Colon (tissue), 2 donors: ENCODE data around the gene MITF.
"Not testable (repeated sequence)": the region's sequence is repeated elsewhere in the genome, so short reads cannot be mapped to it uniquely, and the experiment has no call there.

Experiments
- FAIRE-seq: peaks from 2 replicates; lab custom pipeline; 2012; peaks lifted over from hg19 to GRCh38; lab: Jason Lieb, UNC
- donor health status: control.
- donor health status: control.

The MITF gene

GRCh38 chr3:69872783-69873378, 133.6 kb downstream of the MITF start:
- no peak for FAIRE-seq

DNA sequence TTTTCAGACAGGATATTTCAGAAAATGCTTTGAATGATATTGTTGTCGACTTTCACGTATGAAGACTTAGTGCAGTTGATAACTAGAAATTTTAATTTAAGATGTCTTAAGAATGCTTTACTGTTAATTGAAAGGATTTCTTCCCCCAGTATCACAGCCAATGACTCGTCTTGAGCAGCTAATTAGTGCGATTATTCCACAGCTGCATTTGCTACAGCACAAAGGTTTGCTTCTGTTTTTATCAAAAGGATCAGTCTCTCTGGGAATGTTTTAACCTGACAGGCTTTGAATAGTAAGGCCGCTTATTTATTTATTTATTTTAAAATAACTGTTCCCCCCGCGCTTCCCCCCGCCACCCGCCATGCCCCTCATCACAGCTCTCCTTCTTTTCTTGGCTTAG, 136.8 kb downstream of the MITF start:
- FAIRE-seq: no peak

GRCh38 chr3:69878254-69878653, 139.0 kb downstream of the MITF start:
- FAIRE-seq: no peak

GRCh38 chr3:69879051-69879450, 139.8 kb downstream of the MITF start:
- FAIRE-seq: no peak

GRCh38 chr3:69880069-69880640, 140.9 kb downstream of the MITF start:
- no peak for FAIRE-seq

DNA sequence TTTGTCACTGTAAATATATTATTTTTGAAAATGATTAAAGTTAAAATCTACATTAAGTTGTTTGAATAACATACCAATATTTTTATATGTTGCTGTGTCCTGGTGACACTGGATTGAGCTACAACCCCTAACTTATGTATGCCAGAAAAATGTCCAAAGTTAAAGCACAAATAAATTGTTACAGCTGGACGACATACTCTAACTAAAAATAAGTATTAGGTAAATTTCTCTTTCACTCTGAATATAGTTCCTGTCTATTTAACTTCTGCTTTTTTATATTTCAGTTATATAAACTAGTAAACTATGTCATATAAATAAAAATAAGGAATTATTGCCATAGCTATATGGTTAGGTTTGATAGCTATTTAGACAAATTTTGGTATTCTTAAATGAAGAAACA, 141.8 kb downstream of the MITF start:
- no peak for FAIRE-seq

DNA sequence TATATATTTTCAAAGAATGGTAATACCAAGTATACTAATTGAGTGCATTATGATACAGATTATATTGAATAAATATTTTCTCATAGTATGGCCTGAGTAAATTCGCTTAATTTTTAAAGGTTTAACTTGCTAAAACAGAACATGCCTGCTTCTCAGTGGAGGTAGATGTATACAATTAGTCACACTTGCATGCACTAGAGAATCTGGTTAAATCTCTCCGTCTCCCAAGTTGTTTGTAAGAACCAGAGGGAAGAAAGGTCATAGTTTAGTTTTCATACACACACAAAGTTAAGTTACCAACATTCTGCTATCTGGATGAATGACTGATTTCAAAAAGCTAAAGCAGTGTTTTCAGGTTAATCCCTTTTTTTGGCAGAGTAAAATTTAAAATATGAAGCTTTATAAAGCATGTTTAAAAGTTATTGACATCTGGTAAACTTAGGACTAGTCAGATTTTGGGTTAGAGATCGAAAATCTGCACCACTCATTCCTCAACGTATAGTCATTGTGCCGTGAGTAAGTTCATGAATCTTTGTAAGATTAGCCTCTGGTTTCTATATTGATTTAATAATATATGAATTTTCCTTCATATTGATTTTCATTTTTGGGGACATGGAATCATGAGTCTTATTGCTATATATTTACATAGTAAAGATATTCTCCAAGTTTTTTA, 142.6 kb downstream of the MITF start:
- FAIRE-seq: no peak

DNA sequence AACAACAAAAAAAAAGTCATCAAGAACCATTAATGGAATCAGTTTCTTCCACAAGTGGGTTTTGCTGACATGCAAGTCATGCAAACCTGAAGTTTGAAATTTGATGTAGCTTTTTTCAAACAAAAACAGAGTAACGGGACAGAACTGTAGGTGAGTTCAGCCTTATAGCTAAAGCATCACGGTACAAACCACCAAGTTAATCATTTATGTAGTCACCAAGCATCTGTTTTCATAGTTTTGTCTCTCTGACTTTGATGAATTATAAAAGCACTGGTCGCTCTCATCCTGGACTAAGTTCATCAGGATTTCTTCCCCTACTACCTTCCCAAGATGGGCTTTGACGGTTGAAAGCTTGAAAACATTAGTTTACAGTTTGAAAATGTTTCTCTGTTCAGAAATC, 143.3 kb downstream of the MITF start:
- no peak for FAIRE-seq

GRCh38 chr3:69888040-69888942, 149.0 kb downstream of the MITF start:
- FAIRE-seq: no peak

- FAIRE-seq: no peak
These were observed 149.7 kb downstream of the MITF start for GRCh38 chr3:69888943-69889315.

- FAIRE-seq: no peak
These were observed 150.8 kb downstream of the MITF start for GRCh38 chr3:69890084-69890483.

- no peak for FAIRE-seq
These were observed 151.4 kb downstream of the MITF start for GRCh38 chr3:69890691-69891090.

GRCh38 chr3:69892706-69893105, 153.4 kb downstream of the MITF start:
- FAIRE-seq: no peak

DNA sequence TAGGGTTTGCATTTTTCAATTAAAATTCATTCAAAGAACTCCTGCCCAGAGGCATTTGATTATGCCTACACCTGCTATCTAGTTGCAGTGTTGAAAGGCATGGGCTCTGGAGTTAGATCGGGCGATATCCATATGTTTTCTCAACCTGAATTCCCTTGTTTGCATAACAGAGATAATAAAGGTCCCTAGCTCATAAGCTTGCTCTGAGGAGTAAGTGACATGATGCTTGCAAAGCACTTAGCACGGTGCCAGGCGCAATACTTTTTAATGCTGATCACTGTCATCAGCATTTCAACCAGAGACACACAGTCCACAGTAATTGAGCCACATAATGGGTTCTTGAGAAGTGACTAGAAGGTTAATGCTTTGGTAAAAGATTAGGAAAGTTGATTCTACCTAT, 154.0 kb downstream of the MITF start:
- no peak for FAIRE-seq

DNA sequence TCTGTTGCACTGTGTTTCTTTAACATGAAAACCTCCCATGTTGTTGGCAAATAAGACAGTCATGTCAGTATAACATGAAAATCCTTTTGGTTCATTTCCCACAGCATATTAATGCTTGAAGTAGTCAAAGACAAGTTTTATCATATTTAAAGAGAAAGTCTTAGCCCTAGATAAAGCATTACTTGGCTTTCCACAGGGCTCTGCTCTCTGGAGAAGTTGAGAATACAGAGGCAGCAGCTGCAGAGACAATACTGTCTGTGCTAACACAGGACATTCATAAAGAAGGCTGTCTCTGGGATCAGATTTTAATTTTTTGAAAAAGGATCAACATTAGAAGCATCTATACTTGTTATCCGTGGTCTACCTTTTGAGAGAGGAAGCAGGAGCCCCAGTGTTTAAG, 156.8 kb downstream of the MITF start:
- no peak for FAIRE-seq

GRCh38 chr3:69900331-69900730, 161.1 kb downstream of the MITF start:
- no peak for FAIRE-seq

- FAIRE-seq: no peak
These were observed 162.5 kb downstream of the MITF start for GRCh38 chr3:69901802-69902201.

DNA sequence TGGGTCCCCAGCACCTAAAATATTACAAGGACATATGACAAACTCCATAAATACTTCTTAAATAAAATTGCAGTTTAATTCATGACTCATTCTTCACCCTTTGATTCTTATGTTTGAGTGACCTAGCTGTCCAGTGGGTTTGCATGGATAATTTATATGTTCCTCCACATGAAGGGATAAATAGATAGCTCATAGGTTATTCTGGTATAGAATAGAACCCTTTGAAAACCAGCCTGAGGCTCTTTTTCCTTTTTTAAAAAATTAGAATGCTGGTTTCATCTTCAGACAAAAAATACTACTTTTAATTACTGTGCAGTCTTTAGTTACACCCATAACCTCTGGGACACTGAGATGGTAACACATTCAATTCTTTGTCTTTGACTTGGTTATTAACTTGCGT, 163.1 kb downstream of the MITF start:
- no peak for FAIRE-seq

DNA sequence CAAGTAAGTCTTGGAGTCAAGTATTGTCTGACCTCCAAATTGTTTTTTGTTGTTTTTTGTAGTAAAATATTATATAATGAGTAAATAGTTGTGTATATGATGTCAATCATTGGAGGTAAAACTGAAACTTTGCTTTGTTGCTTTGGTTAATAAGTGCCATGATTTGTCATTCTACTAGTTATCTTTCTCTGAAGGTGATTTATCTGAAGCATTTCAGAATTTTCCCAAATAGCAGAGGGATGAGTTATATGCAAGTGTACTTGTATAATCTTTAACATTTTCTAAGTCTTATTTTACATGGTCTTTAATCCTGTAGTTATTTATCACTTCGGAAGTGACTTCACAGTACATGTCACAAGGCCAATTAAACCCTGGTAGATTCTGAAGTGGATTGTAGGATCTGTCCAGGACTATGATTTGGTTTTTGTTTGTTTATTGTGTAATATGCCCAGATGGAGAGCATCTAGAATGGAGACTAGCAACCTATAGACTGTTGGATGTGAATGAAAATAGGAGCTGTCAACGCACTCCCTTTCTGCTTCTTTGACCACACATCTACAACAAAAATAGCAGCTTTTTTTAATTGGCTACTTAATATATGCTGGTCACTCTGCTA, 167.2 kb downstream of the MITF start:
- FAIRE-seq: no peak

- no peak for FAIRE-seq
These were observed 168.3 kb downstream of the MITF start for GRCh38 chr3:69907554-69907953.

GRCh38 chr3:69909859-69910258, 170.6 kb downstream of the MITF start:
- not testable (repeated sequence) for FAIRE-seq

DNA sequence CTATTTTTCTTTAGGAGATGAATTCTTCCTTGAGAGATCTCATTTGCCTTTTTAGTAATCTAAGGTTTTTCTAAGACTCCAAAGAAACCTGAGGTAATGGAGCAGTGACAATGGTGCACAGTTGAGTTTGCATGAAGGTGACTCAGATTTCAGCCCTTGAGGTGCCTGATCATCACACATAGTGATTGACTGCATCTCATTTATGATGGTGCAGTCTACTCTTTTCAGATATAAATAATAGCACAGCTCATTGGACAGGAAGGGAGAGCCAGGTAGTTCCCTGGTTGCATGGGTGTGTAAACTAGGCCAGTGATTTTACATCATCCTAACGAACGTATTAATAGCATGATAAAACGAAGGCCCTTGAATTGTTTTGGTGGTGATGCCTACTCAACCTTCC, 174.2 kb downstream of the MITF start:
- no peak for FAIRE-seq

DNA sequence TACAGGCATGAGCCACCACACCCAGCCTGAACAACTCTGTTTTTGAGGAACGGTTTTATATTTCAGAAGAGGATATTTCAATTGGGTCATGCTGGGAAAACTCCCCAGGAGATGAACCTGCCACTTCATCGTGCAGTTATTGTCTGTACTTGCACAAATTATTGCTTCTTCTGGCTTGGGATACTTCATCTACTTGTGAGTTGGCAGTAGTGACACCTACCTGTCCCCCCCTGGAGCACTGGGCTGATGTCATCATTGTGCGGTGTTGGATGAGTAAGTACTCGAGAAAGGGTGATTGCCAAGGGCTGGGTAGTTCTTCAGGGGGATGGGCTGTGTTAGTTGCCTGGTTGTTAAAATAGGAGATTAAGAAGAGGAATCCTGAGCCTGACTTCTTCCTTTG, 175.1 kb downstream of the MITF start:
- no peak for FAIRE-seq
